Measurements from ENCODE around the gene ASTN2. TPM values are rescaled to one million over a fixed set of nuclear protein-coding genes. Genes with fewer than 3 reads are reported as not detected.

The ASTN2 gene
- total and polyA plus RNA-seq, 10 of the 15 experiments (the other 5 are each of a cell fraction or from before 2014, with no cell fraction given): 1.4 to 15.7 (median 7.0) TPM

DNA sequence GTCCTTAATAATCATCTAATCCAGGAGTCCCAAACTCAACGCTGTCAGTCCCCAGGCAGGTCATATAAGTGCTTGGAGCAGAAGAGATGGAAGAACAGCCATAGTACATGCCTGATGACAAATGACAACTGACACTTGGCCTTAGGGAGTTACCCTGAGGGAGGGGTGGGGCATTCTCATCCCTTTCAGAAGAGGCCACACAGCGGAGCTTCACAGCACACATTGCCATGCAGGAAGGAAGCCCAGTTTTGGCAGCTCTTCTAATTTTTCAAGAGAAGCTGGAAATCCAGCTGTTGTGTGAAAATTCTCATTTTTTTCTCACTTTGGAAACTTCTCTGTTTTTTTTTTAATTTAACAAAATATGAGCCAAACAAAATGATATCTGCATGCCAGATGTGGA is 89.0 kb downstream of the ASTN2 start:
- BruUV-seq (replicated peaks): no TSS peak
- no peak overlapping the region for H3K9ac ChIP-seq (ENCODE audit: control insufficient read depth, insufficient read depth, low read length)
- no peaks in the 10 kb centered on the region for H3K4me1 ChIP-seq (ENCODE audit: control insufficient read depth, insufficient read depth, low read length)
- ATAC-seq: no peak
- no peak for FAIRE-seq
- no peaks in the 10 kb centered on the region for H3K9me3 ChIP-seq (replicated peaks; ENCODE audit: control insufficient read depth, insufficient read depth, low read length)
- intact Hi-C loops (cut with micrococcal nuclease; ENCODE audit: unreplicated experiment) (no loop called here), in situ Hi-C loops (cut with MboI) (no loop called here)
- H2AFZ ChIP-seq (ENCODE audit: control insufficient read depth, low read depth, low read length): no peak overlapping the region
- WGBS (ENCODE audit: insufficient coverage, insufficient replicate concordance, low lambda C conversion rate, missing lambda C conversion rate): 0% methylated on average over 2 of the region's 2 CpGs
- TF ChIP-seq SMARCA5 (IDR thresholded peaks at IDR 0.05) (no peak), RFX5 (IDR thresholded peaks at IDR 0.05; ENCODE audit: low read depth, low read length) (no peak), FOXM1 (IDR thresholded peaks at IDR 0.05; ENCODE audit: low read depth, low read length) (no peak), POLR2AphosphoS5 (IDR thresholded peaks at IDR 0.05; ENCODE audit: low read length) (no peak), HDAC2 (IDR thresholded peaks at IDR 0.05) (no peak), JUNB (IDR thresholded peaks at IDR 0.05) (no peak), IRF4 (IDR thresholded peaks at IDR 0.05; ENCODE audit: low read depth, low read length) (no peak), SRF (IDR thresholded peaks at IDR 0.05; ENCODE audit: low read depth in 2 of 2, low read length in 2 of 2) (no peak), SUZ12 (IDR thresholded peaks at IDR 0.05; ENCODE audit: unreplicated experiment) (no peak), GATAD2B (conservative IDR thresholded peaks at IDR 0.05; ENCODE audit: low read depth) (no peak), FOXK2 (IDR thresholded peaks at IDR 0.05) (no peak), CBX5 (IDR thresholded peaks at IDR 0.05; ENCODE audit: low read depth) (no peak), HDAC6 (IDR thresholded peaks at IDR 0.05; ENCODE audit: unreplicated experiment) (no peak), NFXL1 (IDR thresholded peaks at IDR 0.05; ENCODE audit: borderline replicate concordance) (no peak), PAX8 (IDR thresholded peaks at IDR 0.05) (no peak), DPF2 (IDR thresholded peaks at IDR 0.05) (no peak), MXI1 (IDR thresholded peaks at IDR 0.05; ENCODE audit: low read depth, low read length) (no peak)
- TF ChIP-seq, protein P1, sequence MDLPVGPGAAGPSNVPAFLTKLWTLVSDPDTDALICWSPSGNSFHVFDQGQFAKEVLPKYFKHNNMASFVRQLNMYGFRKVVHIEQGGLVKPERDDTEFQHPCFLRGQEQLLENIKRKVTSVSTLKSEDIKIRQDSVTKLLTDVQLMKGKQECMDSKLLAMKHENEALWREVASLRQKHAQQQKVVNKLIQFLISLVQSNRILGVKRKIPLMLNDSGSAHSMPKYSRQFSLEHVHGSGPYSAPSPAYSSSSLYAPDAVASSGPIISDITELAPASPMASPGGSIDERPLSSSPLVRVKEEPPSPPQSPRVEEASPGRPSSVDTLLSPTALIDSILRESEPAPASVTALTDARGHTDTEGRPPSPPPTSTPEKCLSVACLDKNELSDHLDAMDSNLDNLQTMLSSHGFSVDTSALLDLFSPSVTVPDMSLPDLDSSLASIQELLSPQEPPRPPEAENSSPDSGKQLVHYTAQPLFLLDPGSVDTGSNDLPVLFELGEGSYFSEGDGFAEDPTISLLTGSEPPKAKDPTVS (IDR thresholded peaks at IDR 0.05; ENCODE audit: low read depth, low read length): no peak
- TF ChIP-seq, protein P2, sequence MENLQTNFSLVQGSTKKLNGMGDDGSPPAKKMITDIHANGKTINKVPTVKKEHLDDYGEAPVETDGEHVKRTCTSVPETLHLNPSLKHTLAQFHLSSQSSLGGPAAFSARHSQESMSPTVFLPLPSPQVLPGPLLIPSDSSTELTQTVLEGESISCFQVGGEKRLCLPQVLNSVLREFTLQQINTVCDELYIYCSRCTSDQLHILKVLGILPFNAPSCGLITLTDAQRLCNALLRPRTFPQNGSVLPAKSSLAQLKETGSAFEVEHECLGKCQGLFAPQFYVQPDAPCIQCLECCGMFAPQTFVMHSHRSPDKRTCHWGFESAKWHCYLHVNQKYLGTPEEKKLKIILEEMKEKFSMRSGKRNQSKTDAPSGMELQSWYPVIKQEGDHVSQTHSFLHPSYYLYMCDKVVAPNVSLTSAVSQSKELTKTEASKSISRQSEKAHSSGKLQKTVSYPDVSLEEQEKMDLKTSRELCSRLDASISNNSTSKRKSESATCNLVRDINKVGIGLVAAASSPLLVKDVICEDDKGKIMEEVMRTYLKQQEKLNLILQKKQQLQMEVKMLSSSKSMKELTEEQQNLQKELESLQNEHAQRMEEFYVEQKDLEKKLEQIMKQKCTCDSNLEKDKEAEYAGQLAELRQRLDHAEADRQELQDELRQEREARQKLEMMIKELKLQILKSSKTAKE (IDR thresholded peaks at IDR 0.05; ENCODE audit: low read depth, poor library complexity, severe bottlenecking): no peak
- no peaks in the 10 kb centered on the region for H3K27me3 ChIP-seq (replicated peaks in 1 of 2; ENCODE audit: control insufficient read depth in 2 of 2, insufficient read depth in 2 of 2, low read length in 1 of 2)
- no peak overlapping the region for H3K4me3 ChIP-seq
- DNase-seq (ENCODE audit: low read depth, low spot score): no peak
- no peaks in the 10 kb centered on the region for H3K79me2 ChIP-seq (ENCODE audit: control insufficient read depth, insufficient read depth, low read length)
- CTCF ChIA-PET: no interaction called here
- no peaks in the 10 kb centered on the region for H3K36me3 ChIP-seq (ENCODE audit: control insufficient read depth in 2 of 2, insufficient read depth in 2 of 2, low read length in 1 of 2)
- RAD21 ChIA-PET (ENCODE audit: unreplicated experiment): no interaction called here
- SMC1A ChIA-PET (ENCODE audit: uncharacterized antibody, unreplicated experiment): no interaction called here
- POLR2A ChIA-PET: no interaction called here
- H3K4me2 ChIP-seq (ENCODE audit: control insufficient read depth, insufficient read depth): no peak overlapping the region
- H4K20me1 ChIP-seq (ENCODE audit: control insufficient read depth, insufficient read depth): no peaks in the 10 kb centered on the region
- no peak overlapping the region for H3K27ac ChIP-seq (ENCODE audit: control insufficient read depth, insufficient read depth)
